Measurements from ENCODE around the gene RPH3AL.

GRCh38 chr17:236641-237405 is 115.8 kb downstream of the RPH3AL start:
- TF ChIP-seq EP300 (IDR thresholded peaks at IDR 0.05; ENCODE audit: borderline replicate concordance) (no peak), USF1 (IDR thresholded peaks at IDR 0.05) (no peak)

Data from Ishikawa (cell line).